ENCODE data around the gene ZNF837. TPM values are rescaled to one million over a fixed set of nuclear protein-coding genes. Genes with fewer than 3 reads are reported as not detected.

The ZNF837 gene
- total and polyA plus RNA-seq, 2 of the 13 experiments (the other 11 are each of a cell fraction or from before 2014, with no cell fraction given): 0.29 to 1.3 TPM

- TF ChIP-seq SOX5 (CRISPR knock-in tag; IDR thresholded peaks at IDR 0.05; ENCODE audit: borderline replicate concordance) (no peak), HNF1A (IDR thresholded peaks at IDR 0.05; ENCODE audit: low read depth) (no peak), HNF1A (CRISPR knock-in tag; IDR thresholded peaks at IDR 0.05; ENCODE audit: borderline replicate concordance) (no peak), AKAP8 (CRISPR knock-in tag; IDR thresholded peaks at IDR 0.05) (peak; percentile 78; the same call in 1 of the 2 replicates), GZF1 (CRISPR knock-in tag; IDR thresholded peaks at IDR 0.05) (no peak), THRA (CRISPR knock-in tag; IDR thresholded peaks at IDR 0.05; ENCODE audit: borderline replicate concordance) (no peak), ZC3H13 (CRISPR knock-in tag; IDR thresholded peaks at IDR 0.05) (0 out of 2 replicates have a peak, but pooled peaks have one; percentile 47), LRRFIP1 (CRISPR knock-in tag; conservative IDR thresholded peaks at IDR 0.05) (no peak), RFX1 (IDR thresholded peaks at IDR 0.05) (no peak), NR0B2 (CRISPR knock-in tag; IDR thresholded peaks at IDR 0.05) (no peak), IKZF5 (CRISPR knock-in tag; IDR thresholded peaks at IDR 0.05) (no peak), ZNF337 (CRISPR knock-in tag; IDR thresholded peaks at IDR 0.05; ENCODE audit: borderline replicate concordance, low read depth) (no peak), ZNF777 (CRISPR knock-in tag; IDR thresholded peaks at IDR 0.05) (no peak), JUN (CRISPR knock-in tag; IDR thresholded peaks at IDR 0.05) (no peak), REXO4 (CRISPR knock-in tag; IDR thresholded peaks at IDR 0.05; ENCODE audit: borderline replicate concordance) (no peak), NFIB (CRISPR knock-in tag; IDR thresholded peaks at IDR 0.05; ENCODE audit: borderline replicate concordance) (no peak), TRAFD1 (CRISPR knock-in tag; IDR thresholded peaks at IDR 0.05; ENCODE audit: borderline replicate concordance) (no peak), ZNF3 (CRISPR knock-in tag; IDR thresholded peaks at IDR 0.05) (no peak)
Measured at GRCh38 chr19:58395220-58395978, 14.6 kb upstream of the ZNF837 start, which contains the start of gene RNF225 (continued).
